Tibial nerve (tissue), 4 donors: ENCODE results near the gene GLG1. TPM values are rescaled to one million over a fixed set of nuclear protein-coding genes. Genes with fewer than 3 reads are reported as not detected.

Experiments
- DNase-seq, 2 donors: peaks; one replicate each; pipeline ENCODE4 v3.0.0-alpha.2; 2019; ENCODE audit warnings: low spot score in 2 of 2
- H3K27ac ChIP-seq, 4 donors: fragments of 200-600 bp; sonication (generic) in 3 of 4; one replicate each; pipeline ENCODE4 v1.5.1; 2017 to 2019; ENCODE audit warnings: mild to moderate bottlenecking in 1 of 4
- H3K27me3 ChIP-seq, 2 donors: fragments of 200-600 bp; sonication (generic) in 1 of 2; one replicate each; pipeline versions ENCODE4 v1.5.1 to v1.6.0; 2017 to 2019
- H3K36me3 ChIP-seq, 3 donors: fragments of 200-600 bp; sonication (generic); one replicate each; pipeline ENCODE4 v1.5.1; 2018 to 2019
- H3K4me1 ChIP-seq, 4 donors: fragments of 200-600 bp; sonication (generic) in 3 of 4; one replicate each; pipeline ENCODE4 v1.5.1; 2017 to 2019
- H3K4me3 ChIP-seq, 4 donors: fragments of 200-600 bp; sonication (generic) in 3 of 4; one replicate each; pipeline ENCODE4 v1.5.1; 2017 to 2019; ENCODE audit warnings: mild to moderate bottlenecking in 1 of 4, moderate library complexity in 1 of 4
- H3K9me3 ChIP-seq, 4 donors: fragments of 200-600 bp; sonication (generic) in 3 of 4; one replicate each; pipeline ENCODE4 v1.5.1; 2017 to 2019
- EP300 ChIP-seq, 2 donors: sonication (generic); formaldehyde crosslinking; IDR thresholded peaks; one replicate each; pipeline ENCODE4 v1.6.1; 2017; ENCODE audit warnings: antibody characterized with exemption in 2 of 2, mild to moderate bottlenecking in 1 of 2
- POLR2A ChIP-seq, 2 donors: fragments of 450-650 bp; IDR thresholded peaks; one replicate each; pipeline ENCODE4 v1.6.1; 2017; ENCODE audit warnings: antibody characterized with exemption in 2 of 2, mild to moderate bottlenecking in 2 of 2, moderate library complexity in 2 of 2
- WGBS, 2 donors: methylation state at CpG; one replicate each; pipeline ENCODE4 v1.1.5; 2018; 5-methylcytosine and 5-hydroxymethylcytosine counted together
- total RNA-seq, 4 donors: library from RNA; depleted of rRNA; stranded (reverse); fragments of >200 nt; gene quantifications; one replicate each; pipeline ENCODE4 v1.1.0, GENCODE V29; 2016
- TF ChIP-seq, protein P1 (sequence below), 5 experiments: fragments of 200-600 bp in 3 of 5; fragments of 450-650 bp in 2 of 5; sonication (generic) in 3 of 5; IDR thresholded peaks; one replicate each; pipeline ENCODE4 v1.5.1; 2016 to 2019; ENCODE audit warnings: antibody characterized with exemption in 5 of 5, mild to moderate bottlenecking in 3 of 5, moderate library complexity in 2 of 5

Gene GLG1
- total RNA-seq, 4 donors from 2014 or later, result 161 to 176 (median 170) TPM

DNA sequence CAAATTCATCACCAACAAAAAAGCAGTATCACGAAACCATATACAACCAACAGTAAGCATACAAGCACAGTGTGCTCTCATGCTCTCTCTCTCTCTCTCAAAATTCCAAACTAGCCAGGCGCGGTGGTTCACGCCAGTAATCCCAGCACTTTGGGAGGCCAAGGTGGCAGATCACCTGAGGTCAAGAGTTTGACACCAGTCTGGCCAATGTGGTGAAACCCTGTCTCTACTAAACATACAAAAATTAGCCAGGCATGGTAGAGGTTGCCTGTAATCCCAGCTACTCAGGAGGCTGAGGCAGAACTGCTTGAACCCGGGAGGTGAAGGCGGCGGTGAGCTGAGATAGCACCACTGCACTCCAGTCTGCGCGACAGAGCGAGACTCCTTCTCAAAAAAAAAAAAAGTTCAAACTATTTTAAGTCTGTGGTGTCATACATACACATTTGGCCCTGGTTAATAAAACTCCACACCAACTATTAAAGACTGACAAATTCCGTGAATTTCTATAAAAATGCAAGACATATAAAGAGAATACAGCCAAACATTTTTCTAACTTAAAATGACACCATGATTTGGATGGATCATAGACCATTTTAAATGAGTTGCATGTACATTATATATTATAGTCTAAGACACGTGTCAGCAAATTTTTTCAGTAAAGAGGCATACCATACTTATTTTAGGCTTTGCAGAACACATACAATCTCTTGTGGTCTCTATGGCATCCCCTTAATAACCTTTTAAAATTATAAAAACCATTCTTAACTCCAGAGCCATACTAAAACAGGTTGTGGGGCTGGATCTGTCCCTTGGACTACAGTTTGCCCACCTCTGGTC, 30.9 kb downstream of the GLG1 start:
- H3K4me1 ChIP-seq, result peaks cover 0 to 46% (median 9%) of the 10 kb centered on the region in 4 donors

DNA sequence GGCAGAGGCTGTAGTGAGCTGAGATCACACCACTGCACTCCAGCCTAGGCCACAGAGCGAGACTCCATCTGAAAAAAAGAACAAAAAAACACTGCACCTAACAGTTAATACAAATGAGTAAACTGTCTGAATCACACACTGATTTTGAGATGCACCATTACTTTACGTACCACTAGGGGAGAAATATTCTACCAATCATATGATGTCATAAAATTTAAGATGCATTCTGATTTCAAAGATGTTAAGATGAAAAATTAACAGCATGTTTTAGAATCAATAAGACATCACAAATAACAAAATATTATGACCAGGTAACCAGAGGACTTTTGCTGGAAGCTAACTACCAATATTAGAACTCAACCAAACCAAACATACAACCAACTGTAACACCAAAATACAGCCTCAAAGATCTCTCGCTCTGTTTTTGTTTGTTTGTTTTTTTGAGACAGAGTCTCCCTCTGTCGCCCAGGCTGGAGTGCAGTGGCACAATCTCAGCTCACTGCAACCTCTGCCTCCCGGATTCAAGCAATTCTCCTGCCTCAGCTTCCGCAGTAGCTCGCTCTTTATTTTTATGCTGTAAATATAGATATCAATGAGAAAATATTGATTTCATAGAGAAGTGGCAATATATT, 31.6 kb downstream of the GLG1 start:
- Histone ChIP-seq H3K4me1 (peaks cover 0 to 47% (median 14%) of the 10 kb centered on the region in 4 donors), H3K36me3 (no peaks in the 10 kb centered on the region), H3K27ac (no peak overlapping the region), H3K9me3 (no peaks in the 10 kb centered on the region), H3K27me3 (no peaks in the 10 kb centered on the region), H3K4me3 (no peak overlapping the region)
- TF ChIP-seq, protein P1, sequence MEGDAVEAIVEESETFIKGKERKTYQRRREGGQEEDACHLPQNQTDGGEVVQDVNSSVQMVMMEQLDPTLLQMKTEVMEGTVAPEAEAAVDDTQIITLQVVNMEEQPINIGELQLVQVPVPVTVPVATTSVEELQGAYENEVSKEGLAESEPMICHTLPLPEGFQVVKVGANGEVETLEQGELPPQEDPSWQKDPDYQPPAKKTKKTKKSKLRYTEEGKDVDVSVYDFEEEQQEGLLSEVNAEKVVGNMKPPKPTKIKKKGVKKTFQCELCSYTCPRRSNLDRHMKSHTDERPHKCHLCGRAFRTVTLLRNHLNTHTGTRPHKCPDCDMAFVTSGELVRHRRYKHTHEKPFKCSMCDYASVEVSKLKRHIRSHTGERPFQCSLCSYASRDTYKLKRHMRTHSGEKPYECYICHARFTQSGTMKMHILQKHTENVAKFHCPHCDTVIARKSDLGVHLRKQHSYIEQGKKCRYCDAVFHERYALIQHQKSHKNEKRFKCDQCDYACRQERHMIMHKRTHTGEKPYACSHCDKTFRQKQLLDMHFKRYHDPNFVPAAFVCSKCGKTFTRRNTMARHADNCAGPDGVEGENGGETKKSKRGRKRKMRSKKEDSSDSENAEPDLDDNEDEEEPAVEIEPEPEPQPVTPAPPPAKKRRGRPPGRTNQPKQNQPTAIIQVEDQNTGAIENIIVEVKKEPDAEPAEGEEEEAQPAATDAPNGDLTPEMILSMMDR (IDR thresholded peaks at IDR 0.05), result no peak
- TF ChIP-seq EP300 (IDR thresholded peaks at IDR 0.05), result no peak
- no peak for TF ChIP-seq POLR2A (IDR thresholded peaks at IDR 0.05)
- no peak for DNase-seq
- WGBS, 2 donors, result 66 to 80% methylated on average over 7 of the region's 7 CpGs

More for the DNA sequence above, 30.9 kb downstream of the GLG1 start:
- DNase-seq, result no peak
- Histone ChIP-seq H3K36me3 (no peaks in the 10 kb centered on the region), H3K27ac (no peak overlapping the region), H3K9me3 (no peaks in the 10 kb centered on the region), H3K27me3 (no peaks in the 10 kb centered on the region), H3K4me3 (no peak overlapping the region)
- 88 to 91% methylated on average over 12 of the region's 12 CpGs for WGBS, 2 donors
- no peak for TF ChIP-seq EP300 (IDR thresholded peaks at IDR 0.05)
- no peak for TF ChIP-seq POLR2A (IDR thresholded peaks at IDR 0.05)
- TF ChIP-seq, protein P1 (IDR thresholded peaks at IDR 0.05), result no peak

DNA sequence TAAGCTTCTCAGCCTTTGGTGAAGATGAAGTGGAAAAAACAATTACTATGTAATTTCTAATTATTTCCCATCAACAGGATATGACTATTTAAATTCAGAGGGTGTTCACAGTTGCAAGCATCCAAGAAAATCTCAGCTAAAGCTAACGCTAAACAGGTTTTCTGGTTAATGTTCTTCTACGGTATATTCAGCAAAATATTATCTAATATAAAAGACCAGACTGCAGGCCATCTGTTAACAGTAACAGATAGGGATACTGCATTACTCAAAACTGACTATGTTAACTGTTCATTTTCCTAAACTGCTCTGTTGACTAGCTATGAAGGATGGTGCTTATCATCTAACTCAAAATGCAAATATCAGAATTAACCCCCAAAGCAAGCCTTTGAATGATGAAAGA, 32.8 kb downstream of the GLG1 start:
- WGBS, 2 donors, result 80% methylated on average over 2 of the region's 2 CpGs
- peaks cover 0 to 51% (median 14%) of the 10 kb centered on the region in 4 donors for H3K4me1 ChIP-seq
- no peaks in the 10 kb centered on the region for H3K36me3 ChIP-seq
- H3K9me3 ChIP-seq, result no peaks in the 10 kb centered on the region
- no peaks in the 10 kb centered on the region for H3K27me3 ChIP-seq
- H3K27ac ChIP-seq, result no peak overlapping the region
- TF ChIP-seq POLR2A (IDR thresholded peaks at IDR 0.05), result no peak
- TF ChIP-seq, protein P1 (IDR thresholded peaks at IDR 0.05), result no peak
- TF ChIP-seq EP300 (IDR thresholded peaks at IDR 0.05), result no peak
- no peak overlapping the region for H3K4me3 ChIP-seq
- no peak for DNase-seq

DNA sequence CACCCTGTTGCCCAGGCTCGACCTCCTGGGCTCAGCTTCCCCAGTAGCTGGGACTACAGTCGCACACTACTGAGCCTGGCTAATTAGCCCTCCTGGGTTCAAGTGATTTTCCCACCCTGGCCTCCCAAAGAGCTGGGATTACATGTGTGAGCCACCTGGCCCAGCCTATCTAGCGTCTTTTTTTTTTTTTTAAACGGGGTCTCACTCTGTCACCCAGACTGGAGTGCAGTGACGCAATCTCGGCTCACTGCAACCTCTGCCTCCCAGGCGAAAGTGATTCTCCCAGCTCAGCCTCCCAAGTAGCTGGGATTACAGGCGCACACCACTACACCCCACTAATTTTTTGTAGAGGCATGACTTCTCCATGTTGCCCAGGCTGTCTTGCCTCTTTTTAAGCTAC, 33.3 kb downstream of the GLG1 start:
- Histone ChIP-seq H3K36me3 (no peaks in the 10 kb centered on the region), H3K9me3 (no peaks in the 10 kb centered on the region), H3K4me3 (no peak overlapping the region), H3K27me3 (no peaks in the 10 kb centered on the region), H3K4me1 (peaks cover 0 to 53% (median 14%) of the 10 kb centered on the region in 4 donors), H3K27ac (no peak overlapping the region)
- WGBS, 2 donors, result 80 to 82% methylated on average over 8 of the region's 8 CpGs
- TF ChIP-seq, protein P1 (IDR thresholded peaks at IDR 0.05), result no peak
- TF ChIP-seq EP300 (IDR thresholded peaks at IDR 0.05), result no peak
- TF ChIP-seq POLR2A (IDR thresholded peaks at IDR 0.05), result no peak
- no peak for DNase-seq
